GM12801 (cell line): ENCODE measurements around the gene OCA2.

ENCODE experiments used
- CTCF ChIP-seq: IDR thresholded peaks from one replicate; pipeline ENCODE4 v1.5.1; 2011; ENCODE audit warnings: control low read depth; ENCODE audit not compliant: insufficient read length; ENCODE audit errors: extremely low read depth

The OCA2 gene

GRCh38 chr15:27796405-27797320, 302.5 kb downstream of the OCA2 start:
- no peak for TF ChIP-seq CTCF

DNA sequence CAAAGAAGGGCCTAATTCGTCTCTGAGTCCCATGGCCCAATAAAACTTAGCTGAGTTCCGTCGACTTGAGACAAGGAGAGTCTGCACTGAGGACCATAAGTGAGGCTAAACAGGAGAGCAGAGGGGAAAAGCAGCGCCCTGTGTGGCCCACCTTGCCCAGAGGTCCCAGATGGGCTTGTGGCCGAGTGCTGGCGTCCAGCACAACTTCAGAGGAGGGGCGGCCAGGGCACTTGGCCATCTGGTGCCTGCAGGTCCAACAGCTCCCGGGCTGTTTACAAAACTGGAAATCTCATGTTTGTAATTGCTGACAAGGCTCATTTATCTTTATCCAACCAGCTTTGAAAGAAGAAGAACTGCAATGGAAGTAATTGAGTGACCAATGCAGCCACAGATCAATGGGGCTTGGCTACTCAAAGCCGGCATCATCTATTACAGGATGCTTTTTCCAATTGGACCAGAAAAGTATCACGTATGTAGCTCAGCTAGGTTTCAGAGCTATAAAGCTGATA, 306.3 kb downstream of the OCA2 start:
- TF ChIP-seq CTCF, result no peak

GRCh38 chr15:27790270-27790669, 308.8 kb downstream of the OCA2 start:
- no peak for TF ChIP-seq CTCF

DNA sequence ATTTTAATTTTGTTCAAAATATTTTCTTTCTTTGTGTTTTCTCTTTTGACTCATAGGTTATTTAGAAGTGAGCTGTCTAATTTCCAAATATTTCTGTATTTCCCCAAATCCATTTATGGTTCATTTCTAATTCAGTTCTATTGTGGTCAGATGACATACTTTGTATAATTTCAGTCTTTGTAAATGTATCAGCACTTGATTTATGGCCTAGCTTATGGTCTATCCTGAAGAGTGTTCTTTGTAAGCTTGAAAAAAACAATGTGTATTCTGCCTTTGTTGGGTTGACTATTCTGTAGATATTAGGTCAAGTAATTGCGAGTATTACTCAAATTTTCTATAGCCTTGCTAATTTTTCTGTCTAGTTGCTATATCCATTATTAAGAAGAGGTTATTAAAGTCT, 311.2 kb downstream of the OCA2 start:
- TF ChIP-seq CTCF, result no peak

- TF ChIP-seq CTCF, result no peak
Measured at GRCh38 chr15:27784107-27784506, 315.0 kb downstream of the OCA2 start.

GRCh38 chr15:27783678-27784077, 315.4 kb downstream of the OCA2 start:
- TF ChIP-seq CTCF, result no peak

DNA sequence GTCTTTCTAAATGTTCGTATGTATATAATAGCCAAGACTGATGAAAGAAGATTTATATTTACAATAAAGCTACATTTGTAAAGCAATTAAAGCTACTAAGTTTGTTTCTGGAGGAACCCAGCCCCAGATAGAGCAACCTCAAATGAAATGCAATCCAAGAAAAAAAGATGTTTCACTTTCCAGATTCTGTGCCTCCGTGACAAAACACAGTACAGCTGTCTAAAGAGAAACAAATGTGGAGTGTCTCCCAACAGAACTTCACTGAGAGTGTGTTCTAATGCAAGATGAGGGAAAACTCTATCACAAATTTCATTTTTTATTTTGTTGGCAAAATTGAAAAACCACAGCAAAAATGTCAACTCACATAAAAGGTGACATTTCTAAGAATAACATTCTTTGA, 317.0 kb downstream of the OCA2 start:
- no peak for TF ChIP-seq CTCF
